KOPT-K1 (cell line): Measurements from ENCODE around the gene TMEM44.
"Not testable (repeated sequence)": the region's sequence is repeated elsewhere in the genome, so short reads cannot be mapped to it uniquely, and the experiment has no call there.

Source experiments
- H3K27ac ChIP-seq: fragments of 200-600 bp; sonication (generic); 2 replicates; pipeline ENCODE4 v1.5.1; 2016; ENCODE audit warnings: antibody characterized with exemption, mild to moderate bottlenecking, low read depth, low read length; ENCODE audit not compliant: poor library complexity, severe bottlenecking
- H3K36me3 ChIP-seq: fragments of 200-600 bp; sonication (generic); 2 replicates; pipeline ENCODE4 v1.5.1; 2017; ENCODE audit warnings: antibody characterized with exemption, mild to moderate bottlenecking, low read length, moderate library complexity; ENCODE audit not compliant: insufficient read depth
- H3K9me3 ChIP-seq: fragments of 200-600 bp; sonication (generic); 2 replicates; pipeline ENCODE4 v1.5.1; 2017; ENCODE audit warnings: antibody characterized with exemption, low read length, mild to moderate bottlenecking; ENCODE audit not compliant: insufficient read depth, poor library complexity, severe bottlenecking

Gene TMEM44

DNA sequence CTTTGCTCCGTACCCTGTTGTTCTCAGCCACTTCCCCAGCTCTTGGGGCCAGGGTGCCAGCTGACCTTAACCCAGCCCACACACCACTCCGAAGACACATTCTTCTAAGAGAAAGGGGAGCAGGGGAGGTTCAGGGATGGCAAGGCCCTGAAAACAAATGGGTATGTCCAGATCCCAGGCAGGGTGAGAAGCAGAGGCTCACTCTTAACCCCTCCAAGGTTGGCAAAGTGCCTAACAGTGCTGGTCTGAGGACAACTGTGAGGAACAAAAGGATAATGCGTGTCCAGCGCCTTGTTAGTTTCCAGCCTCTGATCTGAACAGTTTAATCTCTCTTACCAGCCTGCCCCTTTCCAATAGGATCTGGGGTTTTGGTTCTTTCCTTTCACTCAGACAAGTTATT is 1.5 kb downstream of the TMEM44 start:
- Histone ChIP-seq H3K9me3 (peaks cover 20% of the 10 kb centered on the region), H3K27ac (no peak overlapping the region), H3K36me3 (peaks cover 36% of the 10 kb centered on the region)

DNA sequence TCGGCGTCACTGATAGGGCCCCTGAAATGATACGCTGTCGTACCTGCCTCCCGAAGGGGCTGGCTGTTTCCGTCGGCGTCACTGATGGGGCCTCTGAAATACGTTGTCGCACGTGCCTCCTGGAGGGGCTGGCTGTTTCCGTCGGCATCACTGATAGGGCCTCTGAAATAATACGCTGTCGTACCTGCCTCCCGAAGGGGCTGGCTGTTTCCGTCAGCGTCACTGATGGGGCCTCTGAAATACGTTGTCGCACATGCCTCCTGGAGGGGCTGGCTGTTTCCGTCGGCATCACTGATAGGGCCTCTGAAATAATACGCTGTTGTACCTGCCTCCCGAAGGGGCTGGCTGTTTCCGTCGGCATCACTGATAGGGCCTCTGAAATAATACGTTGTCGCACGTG is 2.5 kb downstream of the TMEM44 start:
- Histone ChIP-seq H3K9me3 (peaks cover 20% of the 10 kb centered on the region), H3K36me3 (peaks cover 44% of the 10 kb centered on the region)
- not testable (repeated sequence) for H3K27ac ChIP-seq

DNA sequence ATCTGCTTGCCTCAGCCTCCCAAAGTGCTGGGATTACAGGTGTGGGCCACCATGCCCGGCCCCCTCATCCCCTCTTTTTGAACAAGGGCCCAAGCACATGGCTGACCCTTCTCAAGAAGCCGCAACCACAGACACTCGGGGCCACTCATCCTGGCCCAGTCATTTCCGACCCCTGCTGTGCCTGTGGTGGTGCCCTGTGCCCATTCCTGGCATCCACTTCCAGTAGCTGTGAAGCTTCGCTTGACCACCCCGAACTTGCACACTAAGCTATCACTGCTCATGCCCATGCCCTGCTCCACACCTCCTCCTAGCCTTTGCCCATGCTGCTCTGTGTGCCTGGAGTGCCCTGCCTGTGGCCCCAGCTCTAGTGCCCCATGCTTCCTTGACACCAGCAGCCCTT is 8.3 kb downstream of the TMEM44 start:
- Histone ChIP-seq H3K27ac (no peak overlapping the region), H3K9me3 (peaks cover 5% of the 10 kb centered on the region), H3K36me3 (peaks cover 57% of the 10 kb centered on the region)

DNA sequence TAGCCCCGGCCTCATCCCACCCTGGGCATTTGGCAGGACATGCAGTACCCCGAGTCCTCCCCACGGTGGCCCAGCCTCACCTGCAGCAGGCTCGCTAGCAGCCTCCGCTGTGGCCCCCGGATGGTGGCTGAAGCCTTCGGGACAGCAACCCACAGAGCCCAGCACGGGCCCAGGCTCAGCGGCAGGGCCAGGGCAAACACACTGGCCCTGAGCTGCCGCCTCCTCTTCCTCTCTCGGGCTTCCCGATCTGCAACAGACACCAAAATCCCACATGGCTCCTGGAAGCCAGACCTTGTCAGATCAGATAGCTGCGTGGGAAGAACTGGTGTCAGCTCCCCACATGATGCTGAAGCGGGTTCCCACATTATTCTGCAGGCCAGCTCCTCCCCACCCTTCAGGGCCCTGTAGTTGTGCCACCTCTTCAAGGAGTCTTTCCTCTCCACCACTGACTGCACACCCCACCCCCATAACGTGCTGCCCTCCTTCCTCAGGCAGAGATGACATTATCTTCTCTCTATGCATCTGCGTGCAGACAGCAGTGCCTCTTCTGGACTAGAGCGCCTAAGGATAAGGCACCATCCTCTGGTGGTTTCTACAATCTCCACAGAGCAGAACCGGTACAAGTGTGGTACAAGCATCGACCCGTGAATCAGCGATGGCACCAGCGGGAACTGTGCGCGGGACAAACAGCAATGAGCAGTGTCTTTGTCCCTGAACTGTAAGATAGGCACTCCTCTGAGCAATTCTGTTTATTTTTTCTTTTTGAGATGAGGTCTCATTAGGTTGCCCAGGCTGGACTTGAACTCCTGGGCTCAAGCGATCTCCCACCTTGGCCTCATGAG is 9.5 kb downstream of the TMEM44 start:
- no peaks in the 10 kb centered on the region for H3K9me3 ChIP-seq
- H3K36me3 ChIP-seq = peaks cover 61% of the 10 kb centered on the region
- H3K27ac ChIP-seq = no peak overlapping the region

DNA sequence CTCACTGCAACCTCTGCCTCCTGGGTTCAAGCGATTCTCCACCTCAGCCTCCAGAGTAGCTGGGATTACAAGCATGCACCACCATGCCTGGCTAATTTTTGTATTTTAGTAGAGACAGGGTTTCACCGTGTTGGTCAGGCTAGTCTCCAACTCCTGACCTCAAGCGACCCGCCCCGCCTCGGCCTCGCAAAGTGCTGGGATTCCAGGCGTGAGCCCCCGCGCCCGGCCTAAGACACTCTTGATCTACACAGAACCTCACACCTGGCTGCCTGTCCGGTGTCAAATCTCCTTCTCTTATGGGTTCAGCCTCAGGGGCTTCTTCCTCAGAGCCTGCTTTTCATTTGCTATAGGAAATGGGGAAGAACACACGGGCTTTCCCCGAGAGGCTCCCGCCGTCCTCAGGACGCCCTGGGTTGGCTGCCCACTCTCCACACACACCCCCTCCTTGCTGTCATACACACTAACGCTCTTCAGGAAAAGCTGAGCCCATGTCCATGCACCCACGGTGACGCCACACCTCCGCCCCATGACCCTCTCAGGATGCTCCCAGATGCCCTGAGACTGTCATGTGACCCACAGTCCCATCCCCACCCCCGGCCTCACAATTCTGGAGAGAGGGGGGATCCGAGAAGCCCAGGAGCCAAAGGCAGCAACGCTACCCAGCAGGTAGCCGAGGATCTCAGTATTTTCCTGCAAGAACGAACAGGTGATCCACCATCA is 10.4 kb downstream of the TMEM44 start:
- peaks cover 52% of the 10 kb centered on the region; the same call in 1 of the 2 replicates for H3K36me3 ChIP-seq
- H3K27ac ChIP-seq = no peak overlapping the region
- H3K9me3 ChIP-seq = no peaks in the 10 kb centered on the region

DNA sequence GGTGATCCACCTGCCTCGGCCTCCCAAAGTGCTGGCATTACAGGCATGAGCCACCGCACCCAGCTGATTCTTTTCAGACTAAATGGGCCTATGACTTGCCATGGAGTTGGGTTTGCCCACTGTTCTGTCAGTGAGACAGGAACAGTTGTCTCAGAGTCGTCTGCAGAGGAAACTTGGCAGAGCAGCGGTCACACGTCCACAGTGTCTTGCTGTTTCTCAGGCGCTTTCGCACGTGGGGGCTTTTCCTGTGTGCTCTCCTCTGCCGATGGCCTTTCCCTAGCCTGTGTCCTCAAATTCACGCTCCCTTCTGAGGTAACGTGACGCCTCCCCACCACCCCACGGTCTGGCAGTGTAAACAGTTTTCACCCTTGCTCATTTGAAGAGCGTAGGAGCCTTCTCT is 11.3 kb downstream of the TMEM44 start:
- Histone ChIP-seq H3K27ac (no peak overlapping the region), H3K9me3 (no peaks in the 10 kb centered on the region), H3K36me3 (peaks cover 49% of the 10 kb centered on the region; the same call in 1 of the 2 replicates)

DNA sequence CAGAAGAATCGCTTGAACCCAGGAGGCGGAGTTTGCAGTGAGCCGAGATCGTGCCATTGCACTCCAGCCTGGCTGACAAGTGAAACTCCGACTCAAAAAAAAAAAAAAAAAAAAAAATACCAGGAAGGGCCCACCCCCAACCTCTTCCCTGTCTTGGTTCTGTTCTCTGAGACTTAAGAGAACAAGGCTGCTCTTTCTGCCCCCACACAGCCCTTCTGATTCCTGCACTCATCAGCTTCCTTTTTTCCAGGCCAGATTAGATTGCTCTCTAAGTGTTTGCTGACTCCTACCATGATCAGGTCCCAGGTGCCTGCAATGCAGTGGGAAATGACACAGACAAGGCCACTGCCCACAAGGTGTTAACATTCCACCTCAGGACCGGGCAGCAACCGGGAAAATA is 13.0 kb downstream of the TMEM44 start:
- H3K9me3 ChIP-seq = no peaks in the 10 kb centered on the region
- H3K36me3 ChIP-seq = peaks cover 51% of the 10 kb centered on the region; the same call in 1 of the 2 replicates

DNA sequence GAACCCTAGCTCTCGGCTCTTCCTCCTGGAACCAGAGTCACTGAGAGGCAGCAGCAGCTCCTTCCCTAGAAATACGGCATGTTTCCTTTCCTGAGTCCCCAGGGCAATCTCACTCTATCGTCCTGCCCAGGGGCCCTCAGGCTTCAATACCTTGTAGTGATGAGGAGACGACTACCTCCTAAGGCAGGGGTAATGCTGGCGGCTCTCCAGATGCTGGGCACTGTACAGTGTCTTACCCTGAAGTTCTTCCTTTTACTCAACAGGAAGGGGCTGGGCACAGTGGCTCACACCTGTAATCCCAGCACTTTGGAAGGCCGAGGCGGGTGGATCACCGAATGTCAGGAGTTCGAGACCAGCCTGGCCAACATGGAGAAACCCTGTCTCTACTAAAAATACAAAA is 13.5 kb downstream of the TMEM44 start:
- Histone ChIP-seq H3K36me3 (peaks cover 49% of the 10 kb centered on the region; the same call in 1 of the 2 replicates), H3K9me3 (no peaks in the 10 kb centered on the region), H3K27ac (no peak overlapping the region)

More for the DNA sequence above, 13.0 kb downstream of the TMEM44 start:
- H3K27ac ChIP-seq = no peak overlapping the region

DNA sequence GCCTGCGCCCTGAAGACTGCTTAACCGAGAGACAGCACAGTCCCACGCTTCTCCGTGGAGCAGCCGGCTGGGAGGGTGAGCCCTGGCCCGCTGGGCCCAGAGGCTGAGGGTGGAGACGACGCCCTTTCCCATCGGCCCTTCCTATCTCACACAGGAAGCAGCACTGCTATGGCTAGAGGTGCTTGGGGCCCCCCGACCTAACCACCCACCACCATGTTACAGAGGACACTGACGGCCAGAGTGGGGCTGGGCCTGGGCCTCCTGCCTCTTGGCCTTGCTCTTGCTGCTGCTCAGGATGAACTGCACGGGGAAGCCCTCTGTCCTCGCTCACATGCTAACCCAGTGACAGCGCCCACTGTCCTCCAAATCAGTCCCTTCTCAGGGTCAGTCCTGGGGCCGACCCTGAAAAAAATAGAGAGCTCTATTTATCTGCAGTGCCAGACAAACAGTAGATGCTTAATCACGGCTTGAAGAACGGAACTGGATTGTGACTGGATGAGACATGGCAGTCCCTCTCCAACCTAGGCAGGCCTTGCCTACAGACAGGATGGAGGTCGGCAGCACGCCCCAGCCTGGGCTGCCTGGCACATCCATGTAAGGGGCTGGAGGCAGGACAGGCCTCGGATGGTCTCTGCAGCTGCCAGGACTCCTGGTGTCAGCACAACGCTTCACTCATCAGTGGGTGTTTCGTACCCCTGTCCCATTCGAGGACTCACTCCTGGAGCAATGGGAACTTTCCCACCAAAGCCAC is 14.2 kb downstream of the TMEM44 start:
- peaks cover 55% of the 10 kb centered on the region; the same call in 1 of the 2 replicates for H3K36me3 ChIP-seq
- no peaks in the 10 kb centered on the region for H3K9me3 ChIP-seq
- H3K27ac ChIP-seq = no peak overlapping the region

DNA sequence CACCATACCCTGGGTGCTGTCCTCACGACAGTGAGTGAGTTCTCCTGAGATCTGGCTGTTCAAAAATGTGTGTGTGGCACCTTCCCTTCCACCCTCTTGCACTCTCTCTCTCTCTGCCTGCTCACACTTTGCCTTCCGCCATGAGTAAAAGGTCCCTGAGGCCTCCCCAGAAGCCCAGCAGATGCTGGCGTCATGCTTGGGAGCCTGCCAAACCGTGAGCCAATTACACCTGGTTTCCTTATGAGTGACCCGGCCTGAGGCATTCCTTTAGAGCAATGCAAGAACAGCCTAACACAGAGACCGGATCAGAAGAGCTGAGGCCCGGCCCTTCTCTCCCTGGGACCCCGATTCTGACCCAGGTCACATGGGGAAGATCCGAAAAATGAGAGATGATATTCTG is 15.4 kb downstream of the TMEM44 start:
- H3K36me3 ChIP-seq = peaks cover 53% of the 10 kb centered on the region; the same call in 1 of the 2 replicates
- no peak overlapping the region for H3K27ac ChIP-seq
- no peaks in the 10 kb centered on the region for H3K9me3 ChIP-seq

DNA sequence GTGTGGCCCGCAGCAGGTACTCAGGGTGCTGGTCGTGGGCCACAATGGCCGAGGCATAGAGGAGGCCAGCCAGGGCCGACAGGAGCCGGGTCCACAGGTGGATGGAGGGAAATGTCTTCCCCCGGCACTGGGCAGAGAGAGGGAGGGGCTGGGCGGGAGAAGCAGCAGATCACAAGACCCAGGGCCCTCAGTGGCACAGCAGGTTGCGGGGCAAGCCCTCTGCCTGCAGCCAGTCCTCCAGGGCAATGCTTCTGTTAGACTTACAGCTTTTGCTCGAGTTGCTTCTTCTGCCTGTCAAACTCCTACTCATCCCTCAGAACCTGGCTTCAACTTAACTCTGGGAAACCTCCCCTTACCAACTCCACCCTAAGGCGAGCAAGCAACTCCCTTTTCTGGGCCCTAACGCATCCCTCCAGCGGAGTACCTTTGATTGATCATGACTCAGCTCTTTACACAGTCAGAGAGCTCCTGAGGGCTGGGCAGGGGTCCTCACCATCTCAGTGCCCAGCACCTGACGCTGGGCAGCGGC is 16.0 kb downstream of the TMEM44 start:
- peaks cover 48% of the 10 kb centered on the region; the same call in 1 of the 2 replicates for H3K36me3 ChIP-seq
- no peaks in the 10 kb centered on the region for H3K9me3 ChIP-seq
- H3K27ac ChIP-seq = no peak overlapping the region

DNA sequence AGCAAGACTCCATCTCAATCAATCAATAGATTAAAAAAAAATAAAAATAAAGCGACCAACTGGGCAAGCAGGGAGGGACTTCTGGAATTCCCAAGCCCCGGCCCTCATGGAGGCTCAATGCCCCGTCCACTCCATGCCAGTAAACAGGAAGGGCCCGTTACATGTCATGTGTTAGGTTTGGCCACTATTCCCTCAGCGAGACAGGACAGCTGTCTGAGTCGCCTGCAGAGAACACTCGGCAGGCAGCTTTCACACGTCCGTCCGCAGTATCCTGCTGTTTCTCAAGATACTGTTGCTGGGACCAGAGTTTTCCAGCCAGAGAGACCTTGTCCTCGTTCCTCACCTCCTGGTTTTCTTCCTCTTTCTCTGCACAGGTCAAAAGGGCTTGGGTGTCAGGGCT is 18.0 kb downstream of the TMEM44 start:
- peaks cover 42% of the 10 kb centered on the region; the same call in 1 of the 2 replicates for H3K36me3 ChIP-seq
- no peaks in the 10 kb centered on the region for H3K9me3 ChIP-seq

DNA sequence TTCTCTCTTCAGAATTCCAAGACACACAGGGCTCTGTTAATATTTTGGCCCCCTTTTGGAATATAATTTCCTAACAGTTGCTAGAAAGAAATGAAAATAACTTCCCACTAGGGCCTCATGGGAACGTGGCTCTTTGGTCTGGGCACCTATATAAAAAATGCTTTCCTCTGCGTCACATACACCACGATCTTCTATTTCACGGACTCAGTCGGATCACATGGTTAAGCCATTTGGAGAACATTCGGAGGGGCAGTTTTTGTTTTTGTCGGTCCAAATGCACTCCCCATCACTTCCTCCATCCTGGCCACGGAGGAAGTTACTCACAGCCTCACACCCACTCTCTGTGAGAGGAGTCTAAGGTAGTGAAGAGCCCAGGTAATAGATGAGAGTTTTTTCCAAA is 21.0 kb downstream of the TMEM44 start:
- Histone ChIP-seq H3K27ac (no peak overlapping the region), H3K9me3 (no peaks in the 10 kb centered on the region), H3K36me3 (peaks cover 36% of the 10 kb centered on the region; the same call in 1 of the 2 replicates)

More for the DNA sequence above, 18.0 kb downstream of the TMEM44 start:
- H3K27ac ChIP-seq = no peak overlapping the region

DNA sequence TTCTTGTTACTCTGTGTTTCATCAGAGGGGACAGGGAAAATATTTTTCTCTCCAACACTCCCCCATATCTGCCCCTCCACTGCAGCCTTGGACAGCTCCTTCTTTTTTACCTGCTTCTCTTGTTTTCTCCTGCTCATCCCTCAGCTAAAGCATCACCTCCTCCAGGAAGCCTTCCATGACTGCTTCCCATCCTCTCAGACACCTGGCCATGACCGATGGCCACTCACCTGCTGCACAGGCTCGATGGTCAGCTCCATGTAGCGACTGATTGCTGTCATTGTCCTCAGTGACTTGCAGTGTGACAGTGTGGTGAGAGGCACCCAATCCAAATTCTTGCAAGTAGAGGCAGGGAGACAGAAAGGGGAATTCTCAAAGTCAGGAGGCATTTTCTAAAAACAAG is 22.5 kb downstream of the TMEM44 start:
- no peak overlapping the region for H3K27ac ChIP-seq
- no peaks in the 10 kb centered on the region for H3K9me3 ChIP-seq
- H3K36me3 ChIP-seq = peaks cover 24% of the 10 kb centered on the region; the same call in 1 of the 2 replicates

DNA sequence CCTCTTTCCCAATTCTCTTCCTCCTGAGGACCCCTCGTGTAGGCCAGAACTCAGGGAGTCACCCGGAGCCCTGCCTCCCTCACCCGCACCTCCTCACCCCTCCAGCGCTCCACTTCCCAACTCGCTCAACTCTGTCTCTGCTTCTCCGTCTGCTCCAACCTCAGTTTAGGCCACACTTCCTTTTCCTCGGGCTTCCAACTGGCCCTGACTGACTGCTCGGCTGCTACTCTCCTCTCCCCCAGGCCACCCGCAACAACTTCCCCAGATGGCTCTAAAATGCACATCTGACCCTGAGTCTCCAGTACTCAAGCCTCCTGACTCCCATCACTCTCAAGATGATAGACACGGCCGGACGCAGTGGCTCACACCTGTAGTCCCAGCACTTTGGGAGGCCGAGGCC is 23.6 kb downstream of the TMEM44 start:
- H3K36me3 ChIP-seq = peaks cover 18% of the 10 kb centered on the region; the same call in 1 of the 2 replicates
- H3K9me3 ChIP-seq = no peaks in the 10 kb centered on the region
- H3K27ac ChIP-seq = no peak overlapping the region
